IMR-90 (cell line): ENCODE measurements around the gene S1PR3. TPM values are rescaled to one million over a fixed set of nuclear protein-coding genes. Genes with fewer than 3 reads are reported as not detected.

ENCODE experiments used
- ATAC-seq: fragments of 200-7000 bp; cut with Tn5 transposase; 2 replicates; pipeline ENCODE4 v1.9.1; 2020; ENCODE audit warnings: low read depth, mild to moderate bottlenecking, moderate library complexity
- BruUV-seq: library from RNA; stranded (reverse); fragments of 400-500 nt; replicated peaks from 2 replicates; lab custom pipeline; 2021; lab: Mats Ljungman, UMichigan
- CTCF ChIA-PET: fragments of 300-600 bp; formaldehyde crosslinking; extraction: SDS; loops from one replicate; lab custom pipeline; 2021; ENCODE audit warnings: antibody characterized with exemption; lab: Yijun Ruan, JAX
- POLR2A ChIA-PET: fragments of 300-600 bp; sonication (Branson Sonifier 250); formaldehyde crosslinking; loops from one replicate; lab custom pipeline; 2022; ENCODE audit warnings: antibody characterized with exemption; ENCODE audit not compliant: unreplicated experiment; lab: Charles Lee
- DNase-seq: peaks from one replicate; pipeline ENCODE4 v3.0.0; 2013
- H2AFZ ChIP-seq: replicated peaks from 2 replicates; pipeline ENCODE3; 2013; ENCODE audit warnings: low read length, mild to moderate bottlenecking; ENCODE audit not compliant: poor library complexity
- H2AK5ac ChIP-seq: 2 replicates; pipeline ENCODE4 v1.6.1; 2013; ENCODE audit warnings: low read depth, low read length, inconsistent platforms
- H2AK9ac ChIP-seq: replicated peaks from 2 replicates; pipeline ENCODE3; 2013; ENCODE audit warnings: mild to moderate bottlenecking, low read depth, low read length, moderate library complexity; ENCODE audit not compliant: poor library complexity
- H2BK120ac ChIP-seq: 2 replicates; pipeline ENCODE4 v1.6.1; 2013; ENCODE audit warnings: low read depth, low read length, inconsistent platforms
- H2BK15ac ChIP-seq: 3 replicates; pipeline ENCODE4 v1.6.1; 2013; ENCODE audit warnings: low read depth, low read length, inconsistent platforms
- H2BK20ac ChIP-seq: 2 replicates; pipeline ENCODE4 v1.6.1; 2013; ENCODE audit warnings: low read depth, mild to moderate bottlenecking, inconsistent platforms, low read length, moderate library complexity
- H2BK5ac ChIP-seq: 2 replicates; pipeline ENCODE4 v1.6.1; 2013; ENCODE audit warnings: mild to moderate bottlenecking, low read depth, low read length, inconsistent platforms; ENCODE audit not compliant: poor library complexity, severe bottlenecking
- H3K14ac ChIP-seq: replicated peaks from 2 replicates; pipeline ENCODE4 v1.6.1; 2013; ENCODE audit warnings: low read depth, low read length, inconsistent platforms
- H3K18ac ChIP-seq: 2 replicates; pipeline ENCODE4 v1.6.1; 2013; ENCODE audit warnings: low read depth, low read length, control low read depth
- H3K23ac ChIP-seq: 2 replicates; pipeline ENCODE4 v1.6.1; 2013; ENCODE audit warnings: low read depth, low read length, inconsistent platforms
- H3K27ac ChIP-seq: 2 replicates; pipeline ENCODE4 v1.5.1; 2013; ENCODE audit warnings: mild to moderate bottlenecking, control low read depth, low read length; ENCODE audit not compliant: insufficient read depth
- H3K27me3 ChIP-seq: 2 replicates; pipeline ENCODE4 v1.6.1; 2013; ENCODE audit warnings: low read length; ENCODE audit not compliant: control insufficient read depth, insufficient read depth
- H3K36me3 ChIP-seq: 2 replicates; pipeline ENCODE4 v1.6.1; 2013; ENCODE audit warnings: low read length, mixed read lengths; ENCODE audit not compliant: control insufficient read depth, insufficient read depth
- H3K4ac ChIP-seq: 2 replicates; pipeline ENCODE4 v1.6.1; 2013; ENCODE audit warnings: low read depth, low read length, inconsistent platforms
- H3K4me1 ChIP-seq: 2 replicates; pipeline ENCODE4 v1.6.1; 2013; ENCODE audit warnings: low read length, mixed read lengths; ENCODE audit not compliant: control insufficient read depth, insufficient read depth
- H3K4me2 ChIP-seq: 2 replicates; pipeline ENCODE4 v1.6.1; 2013; ENCODE audit warnings: low read depth, mild to moderate bottlenecking, control low read depth, low read length, moderate library complexity
- H3K4me3 ChIP-seq: 2 replicates; pipeline ENCODE4 v1.5.1; 2013; ENCODE audit warnings: low read depth, mild to moderate bottlenecking, control low read depth, low read length, moderate library complexity; ENCODE audit not compliant: insufficient read depth
- H3K56ac ChIP-seq: 2 replicates; pipeline ENCODE4 v1.6.1; 2013; ENCODE audit warnings: low read length, inconsistent platforms; ENCODE audit not compliant: insufficient read depth; ENCODE audit errors: extremely low read depth
- H3K79me1 ChIP-seq, 2 experiments: 2 replicates each; pipeline ENCODE4 v1.6.1; 2013; ENCODE audit warnings: low read length in 2 of 2, inconsistent platforms in 1 of 2, low read depth in 1 of 2
- H3K9ac ChIP-seq: 2 replicates; pipeline ENCODE4 v1.6.1; 2013; ENCODE audit warnings: low read depth, low read length, control low read depth
- H3K9me1 ChIP-seq: 2 replicates; pipeline ENCODE4 v1.6.1; 2013; ENCODE audit warnings: low read length, inconsistent platforms; ENCODE audit not compliant: insufficient read depth
- H3K9me3 ChIP-seq: 2 replicates; pipeline ENCODE4 v1.6.1; 2013; ENCODE audit warnings: low read length; ENCODE audit not compliant: control insufficient read depth, insufficient read depth
- H4K20me1 ChIP-seq: 2 replicates; pipeline ENCODE4 v1.6.1; 2013; ENCODE audit warnings: low read length, inconsistent platforms; ENCODE audit not compliant: insufficient read depth
- H4K5ac ChIP-seq: 2 replicates; pipeline ENCODE4 v1.6.1; 2013; ENCODE audit warnings: mild to moderate bottlenecking, low read depth, low read length, control low read depth
- H4K8ac ChIP-seq, 2 experiments: 2 replicates each; pipeline ENCODE4 v1.6.1; 2013; ENCODE audit warnings: low read depth in 2 of 2, low read length in 2 of 2, control low read depth in 1 of 2, inconsistent platforms in 1 of 2
- H4K91ac ChIP-seq: 2 replicates; pipeline ENCODE4 v1.6.1; 2013; ENCODE audit warnings: low read depth, low read length, inconsistent platforms; ENCODE audit not compliant: insufficient read depth
- CEBPB ChIP-seq: IDR thresholded peaks from 2 replicates; pipeline ENCODE4 v1.6.1; 2012; ENCODE audit warnings: low read depth, low read length, improper control_type of control experiment
- CHD1 ChIP-seq: IDR thresholded peaks from 2 replicates; pipeline ENCODE4 v1.6.1; 2012; ENCODE audit warnings: low read depth, low read length, improper control_type of control experiment
- FOS ChIP-seq: fragments of 150-350 bp; IDR thresholded peaks from 2 replicates; pipeline ENCODE4 v1.6.1; 2016; ENCODE audit warnings: low read depth, low read length
- MAFK ChIP-seq: IDR thresholded peaks from 2 replicates; pipeline ENCODE4 v1.6.1; 2012; ENCODE audit warnings: low read depth, low read length, improper control_type of control experiment
- MAZ ChIP-seq: IDR thresholded peaks from 2 replicates; pipeline ENCODE4 v1.6.1; 2012; ENCODE audit warnings: low read depth, mild to moderate bottlenecking, low read length, improper control_type of control experiment, moderate library complexity, borderline replicate concordance
- MXI1 ChIP-seq: IDR thresholded peaks from 2 replicates; pipeline ENCODE4 v1.6.1; 2012; ENCODE audit warnings: low read depth, mild to moderate bottlenecking, low read length, moderate library complexity, borderline replicate concordance
- NFE2L2 ChIP-seq: fragments of 150-350 bp; IDR thresholded peaks from 2 replicates; pipeline ENCODE4 v1.6.1; 2016; ENCODE audit warnings: low read depth, mild to moderate bottlenecking, low read length
- POLR2A ChIP-seq: IDR thresholded peaks from 2 replicates; pipeline ENCODE4 v1.6.1; 2012; ENCODE audit warnings: mild to moderate bottlenecking, low read depth, low read length
- RFX5 ChIP-seq: IDR thresholded peaks from 2 replicates; pipeline ENCODE4 v1.8.0; 2012; ENCODE audit warnings: low read depth, mild to moderate bottlenecking, low read length, moderate library complexity
- SMC3 ChIP-seq: fragments of 150-350 bp; IDR thresholded peaks from 2 replicates; pipeline ENCODE4 v1.6.1; 2016; ENCODE audit warnings: low read depth, mild to moderate bottlenecking, antibody characterized with exemption, low read length, moderate library complexity
- WGBS, 2 experiments: methylation state at CpG; one replicate each; pipeline versions ENCODE4 v1.1.5 to v1.1.7; 2013; ENCODE audit warnings: missing lambda C conversion rate in 2 of 2; ENCODE audit not compliant: insufficient read length in 1 of 2; ENCODE audit errors: extremely low coverage in 2 of 2; 5-methylcytosine and 5-hydroxymethylcytosine counted together
- dilution Hi-C: fragments of 300-500 bp; cut with HindIII; formaldehyde crosslinking; loops from one replicate; pipeline ENCODE4 v1.14.3; 2018; ENCODE audit warnings: low sequenced_read_pairs; ENCODE audit not compliant: unreplicated experiment
- in situ Hi-C: fragments of 300-500 bp; cut with MboI; formaldehyde crosslinking; loops from 3 replicates; pipeline ENCODE4 v1.14.3; 2019; ENCODE audit warnings: low sequenced_read_pairs, inconsistent platforms, mixed read lengths
- intact Hi-C: fragments of 100-400 bp; cut with micrococcal nuclease; formaldehyde crosslinking; loops from 2 replicates; pipeline ENCODE4 v1.10.0; 2022
- polyA plus RNA-seq, 3 experiments: library from polyadenylated mRNA; depleted of rRNA; stranded (reverse); fragments of >200 nt; gene quantifications; 2 replicates each; pipeline ENCODE4 v1.2.3, GENCODE V29; 2012; ENCODE audit warnings: low replicate concordance in 1 of 3
- total RNA-seq: library from RNA; depleted of rRNA; stranded (reverse); fragments of >200 nt; gene quantifications from 2 replicates; pipeline ENCODE4 v1.2.3, GENCODE V29; 2012
- TF ChIP-seq, protein P1 (sequence below): conservative IDR thresholded peaks from 2 replicates; pipeline ENCODE4 v1.5.1; 2012; ENCODE audit warnings: mild to moderate bottlenecking, low read depth, low read length, improper control_type of control experiment
- TF ChIP-seq, protein P2 (sequence below): fragments of 150-350 bp; IDR thresholded peaks from 2 replicates; pipeline ENCODE4 v1.6.1; 2017; ENCODE audit warnings: mild to moderate bottlenecking, antibody characterized with exemption, low read length, low read depth
- TF ChIP-seq, protein P3 (sequence below): fragments of 150-350 bp; IDR thresholded peaks from 2 replicates; pipeline ENCODE4 v1.6.1; 2016; ENCODE audit warnings: low read depth, mild to moderate bottlenecking, low read length, moderate library complexity, borderline replicate concordance

S1PR3 gene
- total and polyA plus RNA-seq, 2 of the 4 experiments (the other 2 are of a cell fraction), result 28.4 to 28.7 TPM

DNA sequence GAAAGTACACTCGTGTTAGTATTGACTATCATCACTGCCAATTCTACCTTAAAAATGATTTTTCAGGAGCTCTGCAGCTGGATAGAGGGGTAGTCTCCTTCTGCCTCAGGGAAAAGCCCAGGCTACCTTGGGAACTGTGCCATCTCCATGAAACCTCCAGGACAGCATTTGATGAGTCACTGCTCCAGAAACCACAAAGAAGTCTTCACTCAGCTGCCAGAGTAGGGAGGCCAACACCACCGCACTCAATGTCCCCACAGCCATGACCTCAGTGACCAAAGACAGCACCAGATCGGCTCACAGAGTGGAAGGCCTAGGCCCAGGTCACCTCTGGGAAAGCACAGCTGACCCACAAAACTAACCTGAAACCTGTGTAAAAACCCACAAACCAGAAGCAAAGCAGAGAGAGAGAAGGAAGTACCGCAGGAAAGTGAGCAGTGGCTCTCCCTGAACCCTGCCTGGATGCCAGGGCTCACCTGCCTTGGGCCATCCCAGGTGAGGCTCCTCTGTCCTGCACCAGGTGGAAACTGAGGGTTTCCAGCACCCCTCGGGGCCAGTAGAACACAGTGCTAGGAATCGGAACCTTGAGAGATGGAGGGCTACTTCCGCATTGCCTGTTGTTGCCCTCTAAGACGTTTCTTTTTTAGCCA, 30.0 kb downstream of the S1PR3 start:
- Histone ChIP-seq H3K23ac (peak overlapping the region; percentile 46; the same call in 1 of the 2 replicates), H3K4me2 (0 out of 2 replicates have a peak overlapping the region, but pooled peaks have one; percentile 23), H3K27me3 (no peaks in the 10 kb centered on the region), H4K20me1 (peaks cover 8% of the 10 kb centered on the region; the same call in 1 of the 2 replicates), H2BK5ac (peak overlapping the region; percentile 49), H3K79me1 (peaks cover 0 to 11% of the 10 kb centered on the region in 2 experiments; a peak in 2 of 4 replicates), H2AFZ (peak overlapping the region; percentile 53), H3K27ac (peak overlapping the region; percentile 5; the same call in 1 of the 2 replicates), H2AK5ac (peak overlapping the region; percentile 78; the same call in 1 of the 2 replicates), H3K9ac (no peak overlapping the region), H3K4ac (peak overlapping the region; percentile 80), H3K36me3 (peaks cover 2% of the 10 kb centered on the region; the same call in 1 of the 2 replicates), H3K14ac (peak overlapping the region; percentile 59; the same call in 1 of the 2 replicates), H2BK20ac (peak overlapping the region; percentile 87), H2BK120ac (peak overlapping the region; percentile 85), H2AK9ac (peak overlapping the region; percentile 31), H4K91ac (peak overlapping the region; percentile 40), H3K4me3 (no peak overlapping the region), H4K5ac (peak overlapping the region; percentile 14; the same call in 1 of the 2 replicates), H3K4me1 (peaks cover 28% of the 10 kb centered on the region), H3K9me3 (no peaks in the 10 kb centered on the region), H3K9me1 (peaks cover 17% of the 10 kb centered on the region), H2BK15ac (peak overlapping the region; percentile 39; the same call in 1 of the 3 replicates), H3K56ac (no peak overlapping the region), H3K18ac (peak overlapping the region; percentile 39), H4K8ac (peak overlapping the region in 1 of 2 experiments; percentile 7; a peak in 1 of 4 replicates)
- DNase-seq, result peak; percentile 94
- BruUV-seq, result no TSS peak
- ATAC-seq, result peak; percentile 75
- dilution Hi-C loops, result no loop called here
- whole genome bisulfite sequencing, 2 experiments, result 0% methylated on average over 1 of the region's 8 CpGs; no CpG with 5 or more reads in 1 of the 2 experiments
- in situ Hi-C loops, result loop anchor here (25.0 kb wide), 2 partner anchors 1059 to 1334 kb away; partner anchors contain the start of gene CDK20
- ChIA-PET POLR2A (no interaction called here), CTCF (no interaction called here)
- intact Hi-C loops, result loop anchor here (5.0 kb wide), 3 partner anchors 156 to 291 kb away; partner anchors contain the start of genes CKS2 and SHC3
- TF ChIP-seq NFE2L2 (peak; percentile 76), SMC3 (no peak), FOS (peak; percentile 93), CEBPB (0 out of 2 replicates have a peak, but pooled peaks have one; percentile 28), RFX5 (no peak), CHD1 (no peak), POLR2A (no peak), MAZ (no peak), MAFK (0 out of 2 replicates have a peak, but pooled peaks have one; percentile 24), MXI1 (no peak)
- TF ChIP-seq, protein P1, sequence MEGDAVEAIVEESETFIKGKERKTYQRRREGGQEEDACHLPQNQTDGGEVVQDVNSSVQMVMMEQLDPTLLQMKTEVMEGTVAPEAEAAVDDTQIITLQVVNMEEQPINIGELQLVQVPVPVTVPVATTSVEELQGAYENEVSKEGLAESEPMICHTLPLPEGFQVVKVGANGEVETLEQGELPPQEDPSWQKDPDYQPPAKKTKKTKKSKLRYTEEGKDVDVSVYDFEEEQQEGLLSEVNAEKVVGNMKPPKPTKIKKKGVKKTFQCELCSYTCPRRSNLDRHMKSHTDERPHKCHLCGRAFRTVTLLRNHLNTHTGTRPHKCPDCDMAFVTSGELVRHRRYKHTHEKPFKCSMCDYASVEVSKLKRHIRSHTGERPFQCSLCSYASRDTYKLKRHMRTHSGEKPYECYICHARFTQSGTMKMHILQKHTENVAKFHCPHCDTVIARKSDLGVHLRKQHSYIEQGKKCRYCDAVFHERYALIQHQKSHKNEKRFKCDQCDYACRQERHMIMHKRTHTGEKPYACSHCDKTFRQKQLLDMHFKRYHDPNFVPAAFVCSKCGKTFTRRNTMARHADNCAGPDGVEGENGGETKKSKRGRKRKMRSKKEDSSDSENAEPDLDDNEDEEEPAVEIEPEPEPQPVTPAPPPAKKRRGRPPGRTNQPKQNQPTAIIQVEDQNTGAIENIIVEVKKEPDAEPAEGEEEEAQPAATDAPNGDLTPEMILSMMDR, result no peak
- TF ChIP-seq, protein P2, sequence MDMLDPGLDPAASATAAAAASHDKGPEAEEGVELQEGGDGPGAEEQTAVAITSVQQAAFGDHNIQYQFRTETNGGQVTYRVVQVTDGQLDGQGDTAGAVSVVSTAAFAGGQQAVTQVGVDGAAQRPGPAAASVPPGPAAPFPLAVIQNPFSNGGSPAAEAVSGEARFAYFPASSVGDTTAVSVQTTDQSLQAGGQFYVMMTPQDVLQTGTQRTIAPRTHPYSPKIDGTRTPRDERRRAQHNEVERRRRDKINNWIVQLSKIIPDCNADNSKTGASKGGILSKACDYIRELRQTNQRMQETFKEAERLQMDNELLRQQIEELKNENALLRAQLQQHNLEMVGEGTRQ, result no peak
- TF ChIP-seq, protein P3, sequence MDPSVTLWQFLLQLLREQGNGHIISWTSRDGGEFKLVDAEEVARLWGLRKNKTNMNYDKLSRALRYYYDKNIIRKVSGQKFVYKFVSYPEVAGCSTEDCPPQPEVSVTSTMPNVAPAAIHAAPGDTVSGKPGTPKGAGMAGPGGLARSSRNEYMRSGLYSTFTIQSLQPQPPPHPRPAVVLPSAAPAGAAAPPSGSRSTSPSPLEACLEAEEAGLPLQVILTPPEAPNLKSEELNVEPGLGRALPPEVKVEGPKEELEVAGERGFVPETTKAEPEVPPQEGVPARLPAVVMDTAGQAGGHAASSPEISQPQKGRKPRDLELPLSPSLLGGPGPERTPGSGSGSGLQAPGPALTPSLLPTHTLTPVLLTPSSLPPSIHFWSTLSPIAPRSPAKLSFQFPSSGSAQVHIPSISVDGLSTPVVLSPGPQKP, result no peak
